ENCODE data around the gene CLCA2.

DNA sequence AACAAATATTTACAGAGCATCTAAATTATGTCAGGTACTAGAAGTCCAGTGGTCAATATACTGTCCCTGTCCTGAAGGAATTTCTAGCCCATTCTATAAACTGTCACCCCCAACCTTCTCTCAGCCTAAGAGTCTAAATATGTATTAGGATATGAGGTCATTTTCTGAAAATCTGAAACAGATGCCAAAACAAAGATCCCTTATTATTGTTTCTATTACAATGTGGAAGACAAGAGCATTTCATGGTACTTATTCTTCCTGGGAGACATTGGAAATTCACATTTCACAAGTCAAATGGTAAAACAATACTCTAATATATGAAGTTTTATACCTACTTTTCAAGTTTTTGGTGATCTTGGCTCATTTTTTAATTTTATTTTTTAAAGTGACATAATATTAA is 47.3 kb downstream of the CLCA2 start:
- TF ChIP-seq, protein P1, sequence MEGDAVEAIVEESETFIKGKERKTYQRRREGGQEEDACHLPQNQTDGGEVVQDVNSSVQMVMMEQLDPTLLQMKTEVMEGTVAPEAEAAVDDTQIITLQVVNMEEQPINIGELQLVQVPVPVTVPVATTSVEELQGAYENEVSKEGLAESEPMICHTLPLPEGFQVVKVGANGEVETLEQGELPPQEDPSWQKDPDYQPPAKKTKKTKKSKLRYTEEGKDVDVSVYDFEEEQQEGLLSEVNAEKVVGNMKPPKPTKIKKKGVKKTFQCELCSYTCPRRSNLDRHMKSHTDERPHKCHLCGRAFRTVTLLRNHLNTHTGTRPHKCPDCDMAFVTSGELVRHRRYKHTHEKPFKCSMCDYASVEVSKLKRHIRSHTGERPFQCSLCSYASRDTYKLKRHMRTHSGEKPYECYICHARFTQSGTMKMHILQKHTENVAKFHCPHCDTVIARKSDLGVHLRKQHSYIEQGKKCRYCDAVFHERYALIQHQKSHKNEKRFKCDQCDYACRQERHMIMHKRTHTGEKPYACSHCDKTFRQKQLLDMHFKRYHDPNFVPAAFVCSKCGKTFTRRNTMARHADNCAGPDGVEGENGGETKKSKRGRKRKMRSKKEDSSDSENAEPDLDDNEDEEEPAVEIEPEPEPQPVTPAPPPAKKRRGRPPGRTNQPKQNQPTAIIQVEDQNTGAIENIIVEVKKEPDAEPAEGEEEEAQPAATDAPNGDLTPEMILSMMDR (IDR thresholded peaks at IDR 0.05): no peak
- no peak for TF ChIP-seq EZH2 (IDR thresholded peaks at IDR 0.05; ENCODE audit: borderline replicate concordance, insufficient read depth, low read depth, low read length, poor library complexity, severe bottlenecking)

Data from B cell (primary cell).